NCI-H526 (cell line): ENCODE data around the gene PAX3.

Experiments used
- DNase-seq, 2 experiments: peaks; one replicate each; lab custom pipeline; 2025; lab: John Stamatoyannopoulos, UW

Gene PAX3

GRCh38 chr2:222310747-222311318 is 12.0 kb upstream of the PAX3 start:
- DNase-seq = no peak

- DNase-seq = no peak
Measured at GRCh38 chr2:222309766-222310165, 11.0 kb upstream of the PAX3 start.

GRCh38 chr2:222309361-222309760 is 10.6 kb upstream of the PAX3 start:
- no peak for DNase-seq

GRCh38 chr2:222307978-222308730 is 9.4 kb upstream of the PAX3 start:
- DNase-seq = no peak

GRCh38 chr2:222307143-222307756 is 8.5 kb upstream of the PAX3 start:
- DNase-seq = peak in 1 of 2 experiments; percentile 66

GRCh38 chr2:222306393-222307142 is 7.8 kb upstream of the PAX3 start:
- no peak for DNase-seq

- peak in 1 of 2 experiments; percentile 76 for DNase-seq
Measured at GRCh38 chr2:222305516-222306392, 7.0 kb upstream of the PAX3 start.

GRCh38 chr2:222304737-222305515 is 6.1 kb upstream of the PAX3 start:
- DNase-seq = peak in 1 of 2 experiments; percentile 51

- DNase-seq = peak in 1 of 2 experiments; percentile 40
Measured at GRCh38 chr2:222303828-222304736, 5.3 kb upstream of the PAX3 start.

- DNase-seq = no peak
Measured at GRCh38 chr2:222303045-222303827, 4.4 kb upstream of the PAX3 start.

GRCh38 chr2:222302178-222303018 is 3.6 kb upstream of the PAX3 start:
- DNase-seq = peak in 1 of 2 experiments; percentile 12

GRCh38 chr2:222301796-222302118 is 3.0 kb upstream of the PAX3 start:
- no peak for DNase-seq

- DNase-seq = peak in 1 of 2 experiments; percentile 35
Measured at GRCh38 chr2:222301053-222301795, 2.4 kb upstream of the PAX3 start.

- DNase-seq = no peak
Measured at GRCh38 chr2:222300726-222301052, 1.9 kb upstream of the PAX3 start.

- no peak for DNase-seq
Measured at GRCh38 chr2:222299906-222300725, 1.3 kb upstream of the PAX3 start.

- DNase-seq = no peak
Measured at GRCh38 chr2:222298001-222298310, 842 bp downstream of the PAX3 start.

- DNase-seq = no peak
Measured at GRCh38 chr2:222297600-222297935, 1.2 kb downstream of the PAX3 start.
